Gastroesophageal sphincter (tissue), 4 donors: ENCODE data around the gene PACRG. TPM values are rescaled to one million over a fixed set of nuclear protein-coding genes. Genes with fewer than 3 reads are reported as not detected.

Source experiments
- ATAC-seq: fragments of 150-250 bp; one replicate; pipeline ENCODE4 v1.9.1; 2016; ENCODE audit warnings: mild to moderate bottlenecking, moderate library complexity
- H3K27ac ChIP-seq, 4 donors: fragments of 200-600 bp; sonication (generic) in 3 of 4; 1 replicate in 3 of 4; 2 replicates in 1 of 4; pipeline ENCODE4 v1.5.1; 2016 to 2019
- H3K27me3 ChIP-seq: fragments of 200-600 bp; sonication (generic); one replicate; pipeline ENCODE4 v1.5.1; 2019
- H3K36me3 ChIP-seq, 2 donors: fragments of 200-600 bp; sonication (generic); one replicate each; pipeline ENCODE4 v1.5.1; 2019; ENCODE audit warnings: control low read depth in 1 of 2
- H3K4me1 ChIP-seq, 3 donors: fragments of 200-600 bp; sonication (generic); 1 replicate in 2 of 3; 2 replicates in 1 of 3; pipeline ENCODE4 v1.5.1; 2016 to 2019; ENCODE audit warnings: control low read depth in 2 of 3
- H3K4me3 ChIP-seq, 2 donors: fragments of 200-600 bp; sonication (generic); one replicate each; pipeline ENCODE4 v1.5.1; 2019; ENCODE audit warnings: mild to moderate bottlenecking in 1 of 2, moderate library complexity in 1 of 2
- H3K9me3 ChIP-seq, 3 donors: fragments of 200-600 bp; sonication (generic); one replicate each; pipeline ENCODE4 v1.5.1; 2017 to 2019; ENCODE audit warnings: control low read depth in 2 of 3
- EP300 ChIP-seq: sonication (generic); formaldehyde crosslinking; IDR thresholded peaks from one replicate; pipeline ENCODE4 v1.6.1; 2017; ENCODE audit warnings: antibody characterized with exemption, mild to moderate bottlenecking
- POLR2A ChIP-seq, 2 donors: fragments of 450-650 bp; IDR thresholded peaks; one replicate each; pipeline ENCODE4 v1.6.1; 2017; ENCODE audit warnings: antibody characterized with exemption in 2 of 2, mild to moderate bottlenecking in 2 of 2, moderate library complexity in 1 of 2
- POLR2AphosphoS5 ChIP-seq: sonication (generic); formaldehyde crosslinking; IDR thresholded peaks from one replicate; pipeline ENCODE4 v1.6.1; 2017; ENCODE audit warnings: antibody characterized with exemption
- WGBS, 2 donors: methylation state at CpG; one replicate each; pipeline ENCODE4 v1.1.5; 2018; ENCODE audit warnings: low coverage in 1 of 2; 5-methylcytosine and 5-hydroxymethylcytosine counted together
- total RNA-seq, 4 donors: library from RNA; depleted of rRNA; stranded (reverse); fragments of >200 nt; gene quantifications; one replicate each; pipeline ENCODE4 v1.1.0, GENCODE V29; 2016
- TF ChIP-seq, protein P1 (sequence below), 4 experiments: fragments of 200-600 bp in 2 of 4; fragments of 450-650 bp in 2 of 4; sonication (generic) in 1 of 4; IDR thresholded peaks; one replicate each; pipeline ENCODE4 v1.5.1; 2017 to 2019; ENCODE audit warnings: antibody characterized with exemption in 4 of 4, mild to moderate bottlenecking in 2 of 4, moderate library complexity in 2 of 4

Gene PACRG
- total RNA-seq, 4 donors from 2014 or later, result 1.0 to 7.0 TPM; not detected in 2

DNA sequence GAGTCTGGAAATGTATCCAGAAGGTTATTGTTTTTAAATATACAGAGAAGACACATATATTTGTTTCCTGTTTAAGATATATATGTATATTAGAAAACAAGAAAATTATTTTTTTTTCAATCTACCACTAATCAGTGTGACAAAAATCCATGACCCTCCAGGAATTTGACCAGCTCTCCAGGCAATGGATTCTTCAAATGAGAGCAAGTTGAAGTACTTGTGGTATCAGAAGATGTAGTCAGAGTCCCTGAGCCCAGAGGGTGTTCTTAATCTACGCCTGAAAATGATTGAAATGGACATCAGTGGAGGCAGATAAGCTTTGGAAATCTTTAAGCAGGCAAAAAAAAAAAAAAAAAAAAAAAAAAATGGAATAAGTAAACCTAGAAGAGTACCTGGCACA is 500.3 kb downstream of the PACRG start:
- Histone ChIP-seq H3K36me3 (no peaks in the 10 kb centered on the region), H3K27me3 (no peaks in the 10 kb centered on the region), H3K9me3 (no peaks in the 10 kb centered on the region), H3K4me3 (no peak overlapping the region), H3K27ac (no peak overlapping the region), H3K4me1 (no peaks in the 10 kb centered on the region)
- TF ChIP-seq, protein P1, sequence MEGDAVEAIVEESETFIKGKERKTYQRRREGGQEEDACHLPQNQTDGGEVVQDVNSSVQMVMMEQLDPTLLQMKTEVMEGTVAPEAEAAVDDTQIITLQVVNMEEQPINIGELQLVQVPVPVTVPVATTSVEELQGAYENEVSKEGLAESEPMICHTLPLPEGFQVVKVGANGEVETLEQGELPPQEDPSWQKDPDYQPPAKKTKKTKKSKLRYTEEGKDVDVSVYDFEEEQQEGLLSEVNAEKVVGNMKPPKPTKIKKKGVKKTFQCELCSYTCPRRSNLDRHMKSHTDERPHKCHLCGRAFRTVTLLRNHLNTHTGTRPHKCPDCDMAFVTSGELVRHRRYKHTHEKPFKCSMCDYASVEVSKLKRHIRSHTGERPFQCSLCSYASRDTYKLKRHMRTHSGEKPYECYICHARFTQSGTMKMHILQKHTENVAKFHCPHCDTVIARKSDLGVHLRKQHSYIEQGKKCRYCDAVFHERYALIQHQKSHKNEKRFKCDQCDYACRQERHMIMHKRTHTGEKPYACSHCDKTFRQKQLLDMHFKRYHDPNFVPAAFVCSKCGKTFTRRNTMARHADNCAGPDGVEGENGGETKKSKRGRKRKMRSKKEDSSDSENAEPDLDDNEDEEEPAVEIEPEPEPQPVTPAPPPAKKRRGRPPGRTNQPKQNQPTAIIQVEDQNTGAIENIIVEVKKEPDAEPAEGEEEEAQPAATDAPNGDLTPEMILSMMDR (IDR thresholded peaks at IDR 0.05), result no peak
- TF ChIP-seq POLR2AphosphoS5, result no peak
- no peak for TF ChIP-seq EP300
- no peak for TF ChIP-seq POLR2A (IDR thresholded peaks at IDR 0.05)
- WGBS, 2 donors, result 80% methylated on average over 1 of the region's 1 CpG; no CpG with 5 or more reads in 1 of the 2 donors
- ATAC-seq, result no peak

- no peak overlapping the region for H3K27ac ChIP-seq
- H3K4me3 ChIP-seq, result no peak overlapping the region
- TF ChIP-seq POLR2AphosphoS5, result no peak
- TF ChIP-seq POLR2A (IDR thresholded peaks at IDR 0.05), result no peak
- TF ChIP-seq, protein P1 (IDR thresholded peaks at IDR 0.05), result no peak
- no peak for TF ChIP-seq EP300
- WGBS, 2 donors, result 100% methylated on average over 1 of the region's 2 CpGs
- no peak for ATAC-seq
- no peaks in the 10 kb centered on the region for H3K27me3 ChIP-seq
- no peaks in the 10 kb centered on the region for H3K36me3 ChIP-seq
- no peaks in the 10 kb centered on the region for H3K9me3 ChIP-seq
- H3K4me1 ChIP-seq, result no peaks in the 10 kb centered on the region
These were observed 501.3 kb downstream of the PACRG start for GRCh38 chr6:163229050-163229449.

- Histone ChIP-seq H3K9me3 (no peaks in the 10 kb centered on the region), H3K36me3 (no peaks in the 10 kb centered on the region), H3K27me3 (no peaks in the 10 kb centered on the region), H3K4me3 (no peak overlapping the region), H3K4me1 (no peaks in the 10 kb centered on the region), H3K27ac (no peak overlapping the region)
- no peak for ATAC-seq
- WGBS, 2 donors, result 86 to 100% methylated on average over 2 to 9 of the region's 9 CpGs
- TF ChIP-seq, protein P1 (IDR thresholded peaks at IDR 0.05), result no peak
- TF ChIP-seq EP300 (no peak), POLR2AphosphoS5 (no peak), POLR2A (IDR thresholded peaks at IDR 0.05) (no peak)
These were observed 503.1 kb downstream of the PACRG start for GRCh38 chr6:163230901-163231300.

DNA sequence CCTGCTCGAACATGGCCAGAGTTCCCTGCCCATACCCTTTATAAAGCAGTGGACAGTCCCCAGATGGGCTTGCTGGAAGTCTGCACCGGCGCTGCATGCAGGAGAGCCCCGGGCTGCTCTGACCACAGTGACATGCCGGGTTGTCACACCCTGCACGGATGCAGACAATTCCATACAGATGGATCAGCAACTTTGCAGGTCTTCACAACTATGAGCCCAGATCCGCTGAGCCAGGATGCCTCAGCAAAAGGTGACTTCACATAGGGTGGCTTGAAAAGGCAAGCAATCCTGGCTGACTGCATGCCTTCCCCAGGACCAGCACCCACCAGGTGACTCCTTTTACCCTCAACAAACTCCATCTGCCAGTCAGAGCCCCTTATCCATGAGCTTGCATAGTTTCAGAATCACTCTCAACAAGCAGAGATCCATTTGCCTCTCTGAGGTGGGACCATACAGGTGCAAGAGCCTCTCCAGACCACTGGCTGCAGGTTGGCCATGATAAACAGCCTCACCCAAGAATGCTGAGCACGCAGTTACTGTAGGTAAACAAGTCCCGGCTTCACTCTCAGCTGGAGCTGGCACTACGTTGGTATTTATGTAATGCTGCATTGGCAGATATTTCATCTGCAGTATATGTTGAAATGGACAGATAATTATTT is 503.7 kb downstream of the PACRG start:
- no peak for ATAC-seq
- H3K27ac ChIP-seq, result no peak overlapping the region
- H3K4me3 ChIP-seq, result no peak overlapping the region
- H3K36me3 ChIP-seq, result no peaks in the 10 kb centered on the region
- 67 to 86% methylated on average over 1 to 7 of the region's 10 CpGs for WGBS, 2 donors
- H3K9me3 ChIP-seq, result no peaks in the 10 kb centered on the region
- no peak for TF ChIP-seq EP300
- TF ChIP-seq, protein P1 (IDR thresholded peaks at IDR 0.05), result no peak
- no peak for TF ChIP-seq POLR2AphosphoS5
- TF ChIP-seq POLR2A (IDR thresholded peaks at IDR 0.05), result no peak
- H3K4me1 ChIP-seq, result no peaks in the 10 kb centered on the region
- H3K27me3 ChIP-seq, result no peaks in the 10 kb centered on the region

DNA sequence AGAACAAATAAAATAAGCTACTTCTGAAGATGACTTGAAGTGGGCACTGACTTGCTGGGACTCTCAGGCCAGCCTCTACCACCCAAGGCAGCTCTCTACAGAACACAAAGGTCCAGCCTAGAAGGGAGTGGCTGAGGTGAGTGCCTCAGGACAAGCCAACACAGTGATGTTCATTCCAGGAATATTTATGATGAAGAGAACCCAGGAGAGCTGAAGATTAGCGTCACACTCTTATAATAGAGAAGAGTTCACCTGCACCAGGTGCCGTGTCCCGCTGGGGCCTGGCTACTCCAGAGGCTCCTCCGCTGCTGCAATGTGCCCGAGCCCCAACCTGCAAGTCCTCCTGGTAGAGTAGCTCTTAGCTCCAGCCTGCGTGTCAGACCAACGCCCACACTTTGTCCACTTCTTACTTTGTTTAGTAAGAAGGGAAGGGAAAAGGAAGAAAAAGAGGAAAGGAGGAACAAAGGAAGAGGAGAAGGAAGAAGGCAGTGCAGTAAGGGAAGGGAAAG is 504.3 kb downstream of the PACRG start:
- Histone ChIP-seq H3K36me3 (no peaks in the 10 kb centered on the region), H3K27me3 (no peaks in the 10 kb centered on the region), H3K27ac (no peak overlapping the region), H3K9me3 (no peaks in the 10 kb centered on the region), H3K4me1 (no peaks in the 10 kb centered on the region), H3K4me3 (no peak overlapping the region)
- 91 to 100% methylated on average over 2 to 5 of the region's 7 CpGs for WGBS, 2 donors
- no peak for TF ChIP-seq POLR2A (IDR thresholded peaks at IDR 0.05)
- no peak for TF ChIP-seq POLR2AphosphoS5
- no peak for TF ChIP-seq EP300
- TF ChIP-seq, protein P1 (IDR thresholded peaks at IDR 0.05), result no peak
- ATAC-seq, result no peak
